Endothelial cell of umbilical vein (primary cell): ENCODE measurements around the gene TM9SF1.

ENCODE experiments used
- FOS ChIP-seq: IDR thresholded peaks from 2 replicates; pipeline ENCODE4 v1.6.1; 2011; ENCODE audit warnings: mild to moderate bottlenecking, low read length, moderate library complexity, borderline replicate concordance; ENCODE audit not compliant: insufficient read depth
- POLR2A ChIP-seq: IDR thresholded peaks from 2 replicates; pipeline ENCODE4 v1.6.1; 2012; ENCODE audit warnings: low read depth, mild to moderate bottlenecking, control low read depth, low read length
- POLR2AphosphoS5 ChIP-seq: IDR thresholded peaks from 2 replicates; pipeline ENCODE4 v1.6.1; 2012; ENCODE audit warnings: low read depth, mild to moderate bottlenecking, control low read depth, low read length, moderate library complexity; ENCODE audit not compliant: insufficient read depth
- TF ChIP-seq, protein P1 (sequence below), 2 donors: IDR thresholded peaks; 1 replicate in 1 of 2; 2 replicates in 1 of 2; pipeline ENCODE4 v1.5.1; 2011; ENCODE audit warnings: low read length in 2 of 2, mild to moderate bottlenecking in 2 of 2, moderate library complexity in 2 of 2, control low read depth in 1 of 2, inconsistent platforms in 1 of 2, low read depth in 1 of 2; ENCODE audit not compliant: insufficient read depth in 1 of 2; ENCODE audit errors: extremely low read depth in 1 of 2
- TF ChIP-seq, protein P2 (sequence below): IDR thresholded peaks from 2 replicates; pipeline ENCODE4 v1.6.1; 2011; ENCODE audit not compliant: insufficient read depth, insufficient read length

DNA sequence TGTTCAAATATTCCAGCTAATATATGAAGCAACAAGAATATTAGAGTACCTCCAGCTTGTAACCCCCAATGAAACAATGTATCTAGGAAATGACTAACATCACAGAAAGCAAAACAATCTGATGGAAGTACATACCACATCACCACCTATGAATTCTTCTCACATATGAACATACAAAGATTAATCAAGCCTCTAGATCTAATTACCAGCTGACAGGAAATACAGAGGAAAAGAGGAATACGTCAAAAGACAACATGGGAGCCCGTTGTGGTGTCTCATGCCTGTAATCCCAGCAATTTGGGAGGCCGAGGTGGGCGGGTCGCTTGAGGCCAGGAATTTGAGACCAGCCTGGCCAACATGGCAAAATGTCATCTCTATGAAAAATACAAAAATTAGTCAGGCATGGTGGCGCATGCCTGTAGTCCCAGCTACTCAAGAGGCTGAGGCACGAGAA is 29.4 kb upstream of the TM9SF1 start:
- TF ChIP-seq, protein P1, sequence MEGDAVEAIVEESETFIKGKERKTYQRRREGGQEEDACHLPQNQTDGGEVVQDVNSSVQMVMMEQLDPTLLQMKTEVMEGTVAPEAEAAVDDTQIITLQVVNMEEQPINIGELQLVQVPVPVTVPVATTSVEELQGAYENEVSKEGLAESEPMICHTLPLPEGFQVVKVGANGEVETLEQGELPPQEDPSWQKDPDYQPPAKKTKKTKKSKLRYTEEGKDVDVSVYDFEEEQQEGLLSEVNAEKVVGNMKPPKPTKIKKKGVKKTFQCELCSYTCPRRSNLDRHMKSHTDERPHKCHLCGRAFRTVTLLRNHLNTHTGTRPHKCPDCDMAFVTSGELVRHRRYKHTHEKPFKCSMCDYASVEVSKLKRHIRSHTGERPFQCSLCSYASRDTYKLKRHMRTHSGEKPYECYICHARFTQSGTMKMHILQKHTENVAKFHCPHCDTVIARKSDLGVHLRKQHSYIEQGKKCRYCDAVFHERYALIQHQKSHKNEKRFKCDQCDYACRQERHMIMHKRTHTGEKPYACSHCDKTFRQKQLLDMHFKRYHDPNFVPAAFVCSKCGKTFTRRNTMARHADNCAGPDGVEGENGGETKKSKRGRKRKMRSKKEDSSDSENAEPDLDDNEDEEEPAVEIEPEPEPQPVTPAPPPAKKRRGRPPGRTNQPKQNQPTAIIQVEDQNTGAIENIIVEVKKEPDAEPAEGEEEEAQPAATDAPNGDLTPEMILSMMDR (IDR thresholded peaks at IDR 0.05; ENCODE audit: extremely low read depth in 1 of 2, insufficient read depth in 1 of 2, low read depth in 1 of 2, low read length in 2 of 2): no peak
- TF ChIP-seq, protein P2, sequence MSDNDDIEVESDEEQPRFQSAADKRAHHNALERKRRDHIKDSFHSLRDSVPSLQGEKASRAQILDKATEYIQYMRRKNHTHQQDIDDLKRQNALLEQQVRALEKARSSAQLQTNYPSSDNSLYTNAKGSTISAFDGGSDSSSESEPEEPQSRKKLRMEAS: no peak
- TF ChIP-seq FOS (peak; percentile 83), POLR2A (no peak), POLR2AphosphoS5 (peak; percentile 78)
